NT2/D1 (cell line): ENCODE data around the gene PAN3.

ENCODE experiments used
- SUZ12 ChIP-seq: IDR thresholded peaks from 2 replicates; pipeline ENCODE4 v1.6.1; 2011; ENCODE audit not compliant: insufficient read length, insufficient read depth; ENCODE audit errors: extremely low read depth
- YY1 ChIP-seq: IDR thresholded peaks from 2 replicates; pipeline ENCODE4 v1.6.1; 2011; ENCODE audit not compliant: insufficient read length, insufficient read depth
- ZNF274 ChIP-seq: IDR thresholded peaks from 2 replicates; pipeline ENCODE4 v1.6.1; 2011; ENCODE audit warnings: mild to moderate bottlenecking, low read depth, low read length

DNA sequence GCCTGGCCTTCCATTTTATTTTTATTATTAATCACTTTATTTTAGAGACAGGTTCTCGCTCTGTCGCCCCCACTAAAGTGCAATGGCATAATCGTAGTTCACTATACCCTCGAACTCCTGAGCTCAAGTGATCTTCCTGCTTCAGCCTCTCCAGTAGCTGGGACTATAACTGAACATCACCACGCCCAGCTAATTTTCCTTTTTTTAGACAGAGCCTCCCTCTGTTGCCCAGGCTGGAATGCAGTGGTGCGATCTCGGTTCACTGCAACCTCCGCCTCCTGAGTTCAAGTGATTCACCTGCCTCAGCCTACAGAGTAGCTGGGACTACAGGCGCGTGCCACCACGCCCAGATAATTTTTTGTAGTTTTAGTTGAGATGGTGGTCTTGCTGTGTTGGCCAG, 6.7 kb upstream of the PAN3 start:
- TF ChIP-seq ZNF274 (no peak), SUZ12 (no peak), YY1 (no peak)
